Measurements from ENCODE around the gene THOC5.
"Not testable (repeated sequence)": the region's sequence is repeated elsewhere in the genome, so short reads cannot be mapped to it uniquely, and the experiment has no call there.

THOC5 gene

GRCh38 chr22:29503811-29504372 is 49.7 kb downstream of the THOC5 start:
- no peak for DNase-seq

- no peak for DNase-seq
These were observed 53.7 kb downstream of the THOC5 start for GRCh38 chr22:29499852-29500251.

DNA sequence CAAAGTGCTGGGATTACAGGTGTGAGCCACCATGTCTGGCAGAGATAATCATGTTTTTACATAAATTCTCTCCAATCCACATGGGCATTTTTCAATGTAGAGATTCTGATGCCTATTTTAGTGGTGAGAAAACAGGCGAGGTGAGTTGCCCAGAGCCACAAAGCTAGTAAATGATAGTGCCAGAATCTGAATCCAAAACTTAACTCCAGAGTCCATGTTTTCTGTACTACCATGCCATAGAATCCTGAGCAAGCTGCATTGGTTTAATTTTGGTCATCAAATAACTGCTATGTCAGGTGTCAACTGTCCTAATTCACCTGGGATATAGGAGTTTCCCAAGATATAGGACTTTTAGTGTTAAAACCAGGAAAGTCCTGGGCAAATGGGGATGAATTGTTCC is 59.9 kb downstream of the THOC5 start:
- no peak for DNase-seq

DNA sequence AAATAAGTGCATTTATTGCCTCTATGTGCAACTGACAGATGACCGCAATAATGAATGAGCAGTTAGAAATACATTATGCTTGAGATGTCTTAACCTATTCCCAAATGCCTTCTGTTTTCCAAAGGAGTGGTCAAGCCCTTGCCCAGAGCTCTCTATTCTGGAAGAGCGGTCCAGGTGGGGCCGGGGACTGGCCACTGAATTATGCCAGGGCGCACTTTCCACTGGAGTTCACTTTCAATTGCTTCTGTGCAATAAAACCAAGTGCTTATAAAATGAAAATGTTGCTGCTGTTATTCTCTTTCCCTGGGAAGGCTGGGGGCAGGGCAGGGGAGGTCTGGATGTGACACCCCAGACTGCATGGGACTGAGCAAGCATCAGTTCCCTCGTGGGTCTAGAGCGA is 62.5 kb downstream of the THOC5 start:
- no peak for DNase-seq

GRCh38 chr22:29489127-29489780 is 64.3 kb downstream of the THOC5 start:
- DNase-seq, result not testable (repeated sequence)

- no peak for DNase-seq
These were observed 66.1 kb downstream of the THOC5 start for GRCh38 chr22:29487426-29487986.

DNA sequence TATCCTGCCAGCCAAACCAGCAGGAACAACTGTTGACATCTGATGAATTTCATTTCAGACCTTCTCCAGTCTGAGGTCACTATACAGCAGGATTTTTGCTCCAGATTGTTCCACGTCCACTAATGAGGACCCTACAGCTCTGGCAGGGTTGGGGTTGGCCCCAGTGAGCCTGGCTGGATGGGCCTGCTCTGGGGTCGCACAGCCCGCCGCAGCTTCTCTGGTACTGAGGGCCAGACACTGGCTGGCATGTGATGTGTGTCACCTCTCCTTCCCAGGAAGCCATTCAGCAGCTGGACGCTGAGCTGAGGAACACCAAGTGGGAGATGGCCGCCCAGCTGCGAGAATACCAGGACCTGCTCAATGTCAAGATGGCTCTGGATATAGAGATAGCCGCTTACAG is 68.1 kb downstream of the THOC5 start:
- DNase-seq, result no peak

GRCh38 chr22:29484642-29485041 is 68.9 kb downstream of the THOC5 start:
- DNase-seq, result no peak

DNA sequence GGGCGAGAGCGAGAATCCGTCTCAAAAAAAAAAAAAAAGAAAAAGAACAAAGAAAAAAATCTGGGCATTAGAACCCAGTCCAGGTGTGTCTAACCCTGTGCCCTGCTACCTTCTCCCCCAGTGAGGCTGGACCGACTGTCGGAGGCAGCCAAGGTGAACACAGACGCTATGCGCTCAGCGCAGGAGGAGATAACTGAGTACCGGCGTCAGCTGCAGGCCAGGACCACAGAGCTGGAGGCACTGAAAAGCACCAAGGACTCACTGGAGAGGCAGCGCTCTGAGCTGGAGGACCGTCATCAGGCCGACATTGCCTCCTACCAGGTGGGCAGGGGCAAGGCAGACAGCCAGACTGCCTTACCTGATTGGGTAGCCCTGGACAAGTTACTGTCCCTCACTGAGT is 70.3 kb downstream of the THOC5 start:
- DNase-seq, result no peak

DNA sequence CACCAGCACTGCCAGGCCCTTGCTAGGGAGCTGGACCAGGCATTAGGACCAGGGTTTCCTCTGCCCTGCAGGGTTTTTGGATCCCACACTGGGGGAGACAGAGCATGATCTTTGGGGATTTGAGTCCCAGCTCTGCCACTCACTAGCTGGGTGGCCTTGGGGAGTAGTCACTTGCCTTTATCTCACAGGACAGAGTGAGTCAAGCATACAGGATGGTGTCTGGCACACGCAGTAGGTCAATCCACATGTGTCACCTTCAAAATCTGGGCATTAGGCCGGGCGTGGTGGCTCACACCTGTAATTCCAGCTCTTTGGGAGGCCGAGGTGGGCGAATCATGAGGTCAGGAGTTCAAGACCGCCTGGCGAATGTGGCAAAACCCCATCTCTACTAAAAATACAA is 70.8 kb downstream of the THOC5 start:
- no peak for DNase-seq

- no peak for DNase-seq
These were observed 71.3 kb downstream of the THOC5 start for GRCh38 chr22:29482253-29482652.

- DNase-seq, result no peak
These were observed 72.1 kb downstream of the THOC5 start for GRCh38 chr22:29481265-29482000.

DNA sequence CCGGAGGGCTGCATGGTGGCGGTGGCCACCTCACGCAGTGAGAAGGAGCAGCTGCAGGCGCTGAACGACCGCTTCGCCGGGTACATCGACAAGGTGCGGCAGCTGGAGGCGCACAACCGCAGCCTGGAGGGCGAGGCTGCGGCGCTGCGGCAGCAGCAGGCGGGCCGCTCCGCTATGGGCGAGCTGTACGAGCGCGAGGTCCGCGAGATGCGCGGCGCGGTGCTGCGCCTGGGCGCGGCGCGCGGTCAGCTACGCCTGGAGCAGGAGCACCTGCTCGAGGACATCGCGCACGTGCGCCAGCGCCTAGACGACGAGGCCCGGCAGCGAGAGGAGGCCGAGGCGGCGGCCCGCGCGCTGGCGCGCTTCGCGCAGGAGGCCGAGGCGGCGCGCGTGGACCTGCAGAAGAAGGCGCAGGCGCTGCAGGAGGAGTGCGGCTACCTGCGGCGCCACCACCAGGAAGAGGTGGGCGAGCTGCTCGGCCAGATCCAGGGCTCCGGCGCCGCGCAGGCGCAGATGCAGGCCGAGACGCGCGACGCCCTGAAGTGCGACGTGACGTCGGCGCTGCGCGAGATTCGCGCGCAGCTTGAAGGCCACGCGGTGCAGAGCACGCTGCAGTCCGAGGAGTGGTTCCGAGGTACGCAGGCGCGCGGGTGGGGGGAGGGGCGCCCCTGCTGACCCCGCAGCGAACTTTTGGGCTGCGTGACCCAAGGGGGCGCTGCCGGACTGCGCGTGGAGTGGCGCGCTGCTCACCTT is 72.9 kb downstream of the THOC5 start:
- DNase-seq, result no peak

GRCh38 chr22:29480262-29480511 is 73.4 kb downstream of the THOC5 start:
- no peak for DNase-seq

GRCh38 chr22:29479417-29480261 is 73.9 kb downstream of the THOC5 start, which contains the start of gene NEFH:
TSS of gene NEFH (plus strand) at chr22:29480218. CDS start at chr22:29480263, 45 bp downstream.
- DNase-seq, result no peak

DNA sequence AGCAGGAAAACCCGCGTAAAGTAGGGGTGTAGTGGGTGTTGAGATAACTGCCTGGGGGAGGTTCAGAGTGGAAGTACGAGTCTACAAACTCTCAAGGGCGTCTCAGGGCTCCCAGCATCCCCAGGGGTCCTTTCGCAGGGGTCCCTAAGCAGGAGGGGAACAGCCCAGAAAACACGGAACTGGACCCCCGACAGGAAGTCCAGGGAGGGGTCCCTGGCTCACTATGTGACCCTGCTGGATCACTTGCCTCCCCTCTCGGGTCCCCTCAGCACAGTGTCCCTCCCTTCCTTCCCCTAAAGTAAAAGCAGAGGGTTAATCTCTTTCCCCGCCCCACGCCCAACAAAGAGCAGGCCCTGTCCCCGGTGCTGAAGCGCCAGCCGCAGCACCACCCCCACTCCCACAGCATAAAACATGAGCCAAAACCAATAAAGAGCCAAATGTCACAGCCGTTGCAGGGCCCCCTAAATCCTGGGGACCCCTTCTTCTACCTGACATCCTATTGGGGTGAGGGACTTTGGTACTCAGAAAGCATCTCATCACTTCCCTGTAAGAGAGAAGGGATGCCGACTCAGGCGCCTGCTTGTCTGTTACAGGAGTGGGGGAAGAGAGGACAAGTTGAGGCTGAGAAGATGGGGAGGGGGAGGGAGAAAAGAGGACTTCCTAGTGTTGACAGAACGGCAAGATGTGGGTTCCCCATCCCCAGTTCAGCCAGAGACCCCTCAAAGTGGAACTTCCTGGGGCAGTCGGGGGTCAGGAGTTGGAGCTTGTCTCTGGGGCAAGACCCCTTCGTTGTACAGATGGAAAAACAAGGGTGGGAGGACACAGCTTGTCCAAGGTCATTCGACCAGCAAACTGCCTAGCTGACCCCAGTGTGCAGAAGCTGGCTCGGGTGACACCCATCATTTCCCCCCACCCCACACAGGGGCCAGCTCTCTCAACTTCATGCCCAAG is 75.0 kb downstream of the THOC5 start:
- no peak for DNase-seq

DNA sequence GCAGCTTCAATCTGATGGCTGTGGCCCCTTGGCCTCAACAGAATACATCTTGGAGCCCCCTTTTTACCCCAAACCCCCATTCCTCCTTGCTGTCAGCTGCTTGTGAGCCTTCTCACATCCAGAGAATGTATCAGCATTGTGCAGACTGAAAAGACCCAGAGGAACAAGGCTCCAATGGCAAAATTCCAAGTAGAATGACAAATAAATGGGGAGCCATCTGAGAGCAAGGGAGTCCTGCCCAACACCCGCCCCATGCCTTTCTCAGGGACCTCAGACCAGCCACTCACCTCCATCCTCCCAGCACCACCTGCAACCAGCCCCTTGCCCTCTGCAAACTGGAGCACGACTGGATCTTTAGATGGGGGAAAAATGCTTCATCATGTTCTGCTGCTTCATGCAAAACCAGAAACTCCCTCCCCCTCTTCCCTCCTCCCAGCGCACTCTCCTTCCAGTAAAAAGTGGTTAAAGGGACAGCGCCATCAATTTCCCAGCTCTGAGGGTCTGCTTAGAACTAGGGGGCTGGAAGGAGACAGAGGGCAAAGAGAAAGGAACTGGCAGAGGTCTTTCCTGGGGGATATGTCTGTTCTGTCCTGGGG is 75.7 kb downstream of the THOC5 start:
- no peak for DNase-seq

DNA sequence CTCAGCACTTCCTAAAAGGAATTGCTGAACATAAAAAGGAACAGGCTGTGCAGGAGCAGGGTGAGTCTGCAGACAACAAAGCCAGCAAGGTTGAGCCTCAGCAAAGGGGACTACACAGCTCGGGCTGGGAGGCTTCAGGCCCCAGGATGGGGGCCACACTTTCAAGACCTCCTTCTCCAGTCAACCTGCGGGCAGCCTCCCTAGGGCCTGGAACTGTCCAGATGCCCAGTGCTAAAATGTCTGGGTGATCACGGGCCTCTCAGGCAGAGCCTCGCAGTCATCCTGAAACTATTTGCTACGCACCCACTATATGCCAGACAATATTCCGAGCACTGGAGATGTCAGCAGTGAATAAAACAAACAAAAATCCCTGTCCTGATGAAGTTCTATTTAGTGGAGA is 77.4 kb downstream of the THOC5 start:
- DNase-seq, result no peak

DNA sequence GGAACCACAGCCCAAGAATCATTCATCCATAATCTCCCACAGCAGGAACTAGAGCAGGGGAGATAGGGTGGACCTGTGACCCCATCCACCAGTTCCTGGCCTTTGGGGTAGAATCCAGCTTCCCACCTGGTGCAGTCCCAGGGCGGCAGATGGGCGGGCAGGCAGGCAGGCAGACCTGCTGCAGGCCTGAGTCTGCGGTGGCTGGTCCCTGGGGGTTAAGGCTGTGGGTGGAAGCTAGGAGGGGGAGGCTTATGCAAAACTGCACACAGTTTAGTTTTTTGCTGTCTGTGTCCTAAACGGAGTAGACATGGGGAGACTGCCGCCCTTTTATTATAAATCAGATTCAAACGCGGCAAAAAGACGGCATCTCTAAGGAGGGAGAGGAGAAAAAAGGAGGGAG is 78.0 kb downstream of the THOC5 start:
- no peak for DNase-seq

- no peak for DNase-seq
These were observed 80.6 kb downstream of the THOC5 start for GRCh38 chr22:29473001-29473400.

All from NCI-H2081 (cell line).